Lower lobe of right lung (tissue), 2 donors: ENCODE results near the gene CYP3A7. TPM values are rescaled to one million over a fixed set of nuclear protein-coding genes. Genes with fewer than 3 reads are reported as not detected.
"Not testable (repeated sequence)": the region's sequence is repeated elsewhere in the genome, so short reads cannot be mapped to it uniquely, and the experiment has no call there.

Experiments used
- ATAC-seq, 2 donors: fragments of 200-7000 bp; cut with Tn5 transposase; one replicate each; pipeline ENCODE4 v1.9.1; 2020 to 2022; ENCODE audit warnings: mild to moderate bottlenecking in 2 of 2, moderate library complexity in 2 of 2
- DNase-seq: peaks from one replicate; pipeline ENCODE4 v3.0.0-alpha.2; 2020
- H3K27ac ChIP-seq: fragments of 200-600 bp; one replicate; pipeline ENCODE4 v1.8.0; 2022
- H3K27me3 ChIP-seq: fragments of 200-600 bp; one replicate; pipeline ENCODE4 v1.8.0; 2022; ENCODE audit warnings: low read depth
- H3K36me3 ChIP-seq: fragments of 200-600 bp; one replicate; pipeline ENCODE4 v1.8.0; 2022; ENCODE audit warnings: mild to moderate bottlenecking
- H3K4me1 ChIP-seq: fragments of 200-600 bp; one replicate; pipeline ENCODE4 v1.8.0; 2022
- H3K4me3 ChIP-seq: fragments of 200-600 bp; one replicate; pipeline ENCODE4 v1.8.0; 2022; ENCODE audit warnings: mild to moderate bottlenecking
- H3K9me3 ChIP-seq: fragments of 200-600 bp; one replicate; pipeline ENCODE4 v1.8.0; 2022
- CTCF ChIP-seq: fragments of 200-600 bp; IDR thresholded peaks from one replicate; pipeline ENCODE4 v1.8.0; 2022; ENCODE audit warnings: antibody characterized with exemption, mild to moderate bottlenecking
- intact Hi-C: fragments of 100-400 bp; cut with DNase I; formaldehyde crosslinking; loops from one replicate; pipeline ENCODE4 v1.11.0; 2022
- total RNA-seq: library from RNA; stranded (reverse); fragmentation: NEBNext Ultra II Directional; extraction: Animal tissue kit (Norgen Biotek cat#: 25700); gene quantifications from one replicate; pipeline ENCODE4 v1.2.1, GENCODE V29; 2021
- donor health status: DM: no; HTN: yes; CAD: no; lungs with severe emphysema.

The CYP3A7 gene
- total RNA-seq, 1 donor from 2014 or later: 0.21 TPM

DNA sequence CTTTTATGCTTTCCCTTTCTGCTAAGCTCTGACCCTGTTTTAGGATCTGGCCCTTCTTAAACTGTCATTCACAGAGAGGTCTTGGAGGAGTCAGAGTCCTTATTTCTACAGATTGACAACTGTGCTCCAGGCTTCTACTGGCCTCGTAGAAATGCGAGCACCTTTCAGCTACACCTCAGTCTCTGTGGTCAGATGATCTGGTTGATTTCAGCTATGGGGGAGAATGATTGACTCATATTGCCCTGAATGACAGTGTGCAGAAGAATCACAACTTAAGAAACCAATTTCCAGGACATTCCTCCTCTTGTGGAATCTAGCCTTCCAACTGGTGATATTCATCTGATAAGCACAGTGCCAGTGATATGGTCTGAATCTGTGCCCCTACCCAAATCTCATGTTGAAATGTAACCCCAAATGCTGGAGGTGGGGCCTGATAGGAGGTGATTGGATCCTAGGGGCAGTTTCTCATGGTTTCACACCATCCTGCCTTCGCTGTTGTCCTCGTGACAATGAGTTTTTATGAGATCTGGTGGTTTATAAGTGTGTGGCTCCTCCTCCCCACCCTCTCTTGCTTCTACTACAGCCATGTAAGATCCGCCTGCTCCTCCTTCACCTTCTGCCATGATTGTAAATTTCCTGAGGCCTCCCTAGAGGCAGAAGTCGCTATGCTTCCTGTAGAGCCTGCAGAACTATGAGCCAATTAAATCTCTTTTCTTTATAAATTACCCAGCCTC lies 14.0 kb upstream of the CYP3A7 start:
- ATAC-seq (no peak), DNase-seq (no peak)
- no peak for TF ChIP-seq CTCF
- intact Hi-C loops: no loop called here
- no peaks in the 10 kb centered on the region for H3K36me3 ChIP-seq
- no peak overlapping the region for H3K27ac ChIP-seq
- H3K4me1 ChIP-seq: peaks cover 4% of the 10 kb centered on the region
- no peak overlapping the region for H3K4me3 ChIP-seq
- no peaks in the 10 kb centered on the region for H3K9me3 ChIP-seq
- no peaks in the 10 kb centered on the region for H3K27me3 ChIP-seq

DNA sequence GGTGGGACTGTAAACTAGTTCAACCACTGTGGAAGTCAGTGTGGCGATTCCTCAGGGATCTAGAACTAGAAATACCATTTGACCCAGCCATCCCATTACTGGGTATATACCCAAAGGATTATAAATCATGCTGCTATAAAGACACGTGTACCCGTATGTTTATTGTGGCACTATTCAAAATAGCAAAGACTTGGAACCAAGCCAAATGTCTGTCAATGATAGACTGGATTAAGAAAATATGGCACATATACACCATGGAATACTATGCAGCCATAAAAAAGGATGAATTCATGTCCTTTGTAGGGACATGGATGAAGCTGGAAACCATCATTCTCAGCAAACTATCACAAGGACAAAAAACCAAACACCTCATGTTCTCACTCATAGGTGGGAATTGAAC lies 11.9 kb upstream of the CYP3A7 start:
- H3K27me3 ChIP-seq, H3K9me3 ChIP-seq, H3K36me3 ChIP-seq, intact Hi-C loops, ATAC-seq, DNase-seq, H3K4me1 ChIP-seq, H3K4me3 ChIP-seq, H3K27ac ChIP-seq: not testable (repeated sequence)

DNA sequence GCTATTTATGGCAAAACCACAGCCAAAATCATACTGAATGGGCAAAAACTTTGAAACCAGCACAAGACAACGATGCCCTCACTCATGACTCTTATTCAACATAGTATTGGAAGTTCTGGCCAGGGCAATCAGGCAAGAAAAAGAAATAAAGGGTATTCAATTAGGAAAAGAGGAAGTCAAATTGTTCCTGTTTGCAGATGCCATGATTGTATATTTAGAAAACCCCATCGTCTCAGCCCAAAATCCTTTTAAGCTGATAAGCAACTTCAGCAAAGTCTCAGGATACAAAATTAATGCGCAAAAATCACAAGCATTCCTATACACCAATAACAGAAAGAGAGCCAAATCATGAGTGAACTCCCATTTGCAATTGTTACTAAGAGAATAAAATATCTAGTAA lies 10.4 kb upstream of the CYP3A7 start:
- H3K4me1 ChIP-seq, H3K27ac ChIP-seq, DNase-seq, H3K4me3 ChIP-seq, intact Hi-C loops, ATAC-seq, H3K36me3 ChIP-seq, H3K27me3 ChIP-seq, H3K9me3 ChIP-seq: not testable (repeated sequence)

- intact Hi-C loops: no loop called here
- DNase-seq: no peak
Measured at GRCh38 chr7:99742737-99743394, 7.9 kb upstream of the CYP3A7 start.

GRCh38 chr7:99741441-99741795 lies 6.4 kb upstream of the CYP3A7 start:
- Histone ChIP-seq H3K9me3 (no peaks in the 10 kb centered on the region), H3K4me3 (no peak overlapping the region), H3K27me3 (no peaks in the 10 kb centered on the region), H3K4me1 (no peaks in the 10 kb centered on the region), H3K36me3 (no peaks in the 10 kb centered on the region), H3K27ac (peak overlapping the region; percentile 9)
- ATAC-seq: no peak
- no peak for TF ChIP-seq CTCF
- no peak for DNase-seq
- intact Hi-C loops: no loop called here

More at GRCh38 chr7:99742737-99743394, 7.9 kb upstream of the CYP3A7 start:
- ATAC-seq: no peak
- Histone ChIP-seq H3K4me3 (no peak overlapping the region), H3K27ac (no peak overlapping the region), H3K4me1 (no peaks in the 10 kb centered on the region), H3K9me3 (no peaks in the 10 kb centered on the region), H3K27me3 (no peaks in the 10 kb centered on the region), H3K36me3 (no peaks in the 10 kb centered on the region)
- no peak for TF ChIP-seq CTCF

DNA sequence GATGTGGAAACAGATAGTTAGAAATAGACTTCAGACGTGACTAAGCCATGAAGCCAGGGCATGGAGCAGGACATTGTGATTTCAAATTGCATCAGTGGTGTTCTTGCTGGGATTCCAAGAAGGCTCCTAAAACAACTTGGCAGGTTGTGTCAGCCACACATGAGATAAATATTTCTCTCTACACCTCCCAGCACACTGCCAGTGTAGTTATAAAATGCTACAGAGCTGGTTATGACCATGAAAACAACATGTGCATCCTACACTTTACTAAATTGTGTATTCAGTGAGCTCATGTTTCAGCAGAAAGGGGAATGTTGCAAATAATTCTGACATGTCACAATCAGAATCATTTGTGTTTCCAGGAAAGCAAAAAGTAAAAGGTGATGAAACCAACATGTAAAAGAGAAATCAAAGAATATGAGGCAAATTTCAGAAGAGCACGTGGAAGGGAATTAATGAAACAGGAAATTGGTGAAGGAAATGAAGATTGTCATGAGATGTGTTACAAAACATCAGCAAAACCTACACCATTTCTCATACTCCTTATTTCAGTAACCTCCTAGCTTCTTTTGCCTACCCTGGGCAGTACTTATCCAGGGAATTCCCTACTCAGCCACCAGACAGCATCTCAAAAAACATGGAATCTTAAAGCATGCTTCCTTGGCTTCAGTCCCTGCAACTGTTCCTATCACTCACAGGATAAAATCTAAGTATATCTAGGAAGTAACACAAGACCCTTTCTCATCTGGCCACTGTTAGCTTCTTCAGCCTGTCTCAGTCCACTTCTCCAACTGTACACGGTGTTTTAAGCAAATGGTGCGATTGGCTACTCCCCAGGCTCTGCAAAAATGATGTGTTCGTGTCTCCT lies 5.8 kb upstream of the CYP3A7 start:
- TF ChIP-seq CTCF: no peak
- ATAC-seq (peak; percentile 81 to 82), DNase-seq (no peak)
- no peaks in the 10 kb centered on the region for H3K4me1 ChIP-seq
- no peaks in the 10 kb centered on the region for H3K9me3 ChIP-seq
- H3K27ac ChIP-seq: peak overlapping the region; percentile 9
- intact Hi-C loops: no loop called here
- no peaks in the 10 kb centered on the region for H3K27me3 ChIP-seq
- H3K36me3 ChIP-seq: no peaks in the 10 kb centered on the region
- H3K4me3 ChIP-seq: no peak overlapping the region
